ENCODE measurements around the gene FNDC3B. TPM values are rescaled to one million over a fixed set of nuclear protein-coding genes. Genes with fewer than 3 reads are reported as not detected.

The FNDC3B gene
- total RNA-seq, 1 donor from 2014 or later, result 19.3 TPM

GRCh38 chr3:172292422-172292821, 253.0 kb downstream of the FNDC3B start:
- DNase-seq, result no peak

- DNase-seq, result no peak
Measured at GRCh38 chr3:172293093-172293492, 253.7 kb downstream of the FNDC3B start.

- DNase-seq, result no peak
Measured at GRCh38 chr3:172294223-172294806, 254.9 kb downstream of the FNDC3B start.

- DNase-seq, result no peak
Measured at GRCh38 chr3:172296248-172296974, 257.0 kb downstream of the FNDC3B start.

- no peak for DNase-seq
Measured at GRCh38 chr3:172296975-172297332, 257.6 kb downstream of the FNDC3B start.

- DNase-seq, result no peak
Measured at GRCh38 chr3:172298247-172298646, 258.9 kb downstream of the FNDC3B start.

- no peak for DNase-seq
Measured at GRCh38 chr3:172300187-172300586, 260.8 kb downstream of the FNDC3B start.

GRCh38 chr3:172300862-172301261, 261.5 kb downstream of the FNDC3B start:
- no peak for DNase-seq

- no peak for DNase-seq
Measured at GRCh38 chr3:172302203-172302602, 262.8 kb downstream of the FNDC3B start.

GRCh38 chr3:172303181-172303580, 263.8 kb downstream of the FNDC3B start:
- no peak for DNase-seq

GRCh38 chr3:172303941-172304558, 264.7 kb downstream of the FNDC3B start:
- no peak for DNase-seq

- DNase-seq, result no peak
Measured at GRCh38 chr3:172305552-172305951, 266.2 kb downstream of the FNDC3B start.

GRCh38 chr3:172305974-172306373, 266.6 kb downstream of the FNDC3B start:
- no peak for DNase-seq

GRCh38 chr3:172307141-172307560, 267.8 kb downstream of the FNDC3B start:
- DNase-seq, result no peak

- no peak for DNase-seq
Measured at GRCh38 chr3:172309059-172309458, 269.7 kb downstream of the FNDC3B start.

GRCh38 chr3:172309741-172310427, 270.5 kb downstream of the FNDC3B start:
- no peak for DNase-seq

GRCh38 chr3:172310428-172310760, 271.0 kb downstream of the FNDC3B start:
- DNase-seq, result no peak

GRCh38 chr3:172311217-172311616, 271.8 kb downstream of the FNDC3B start:
- DNase-seq, result no peak

GRCh38 chr3:172312001-172312400, 272.6 kb downstream of the FNDC3B start:
- no peak for DNase-seq

- DNase-seq, result no peak
Measured at GRCh38 chr3:172312711-172313110, 273.3 kb downstream of the FNDC3B start.

GRCh38 chr3:172313671-172314070, 274.3 kb downstream of the FNDC3B start:
- DNase-seq, result peak; percentile 19

- DNase-seq, result no peak
Measured at GRCh38 chr3:172314591-172315160, 275.3 kb downstream of the FNDC3B start.
